Skeletal muscle satellite cell (primary cell): ENCODE measurements around the gene CP.
"Not testable (repeated sequence)": the region's sequence is repeated elsewhere in the genome, so short reads cannot be mapped to it uniquely, and the experiment has no call there.

Source experiments
- H3K27me3 ChIP-seq: 2 replicates; pipeline ENCODE4 v1.7.0; 2013; ENCODE audit warnings: low read length; ENCODE audit not compliant: control insufficient read depth, insufficient read depth
- H3K36me3 ChIP-seq: 2 replicates; pipeline ENCODE4 v1.7.0; 2013; ENCODE audit warnings: mild to moderate bottlenecking, control low read depth, low read length; ENCODE audit not compliant: insufficient read depth
- H3K4me1 ChIP-seq: 2 replicates; pipeline ENCODE4 v1.7.0; 2013; ENCODE audit warnings: low read length; ENCODE audit not compliant: control insufficient read depth, insufficient read depth
- H3K4me2 ChIP-seq: 2 replicates; pipeline ENCODE4 v1.7.0; 2013; ENCODE audit warnings: mild to moderate bottlenecking, low read length
- H3K4me3 ChIP-seq: 2 replicates; pipeline ENCODE4 v1.7.0; 2013; ENCODE audit warnings: low read length
- H3K9ac ChIP-seq: 2 replicates; pipeline ENCODE4 v1.7.0; 2013; ENCODE audit warnings: mild to moderate bottlenecking, low read depth, low read length, moderate library complexity
- H3K9me3 ChIP-seq: replicated peaks from 2 replicates; pipeline ENCODE4 v1.7.0; 2013; ENCODE audit warnings: mild to moderate bottlenecking, control low read depth, low read length

CP gene

DNA sequence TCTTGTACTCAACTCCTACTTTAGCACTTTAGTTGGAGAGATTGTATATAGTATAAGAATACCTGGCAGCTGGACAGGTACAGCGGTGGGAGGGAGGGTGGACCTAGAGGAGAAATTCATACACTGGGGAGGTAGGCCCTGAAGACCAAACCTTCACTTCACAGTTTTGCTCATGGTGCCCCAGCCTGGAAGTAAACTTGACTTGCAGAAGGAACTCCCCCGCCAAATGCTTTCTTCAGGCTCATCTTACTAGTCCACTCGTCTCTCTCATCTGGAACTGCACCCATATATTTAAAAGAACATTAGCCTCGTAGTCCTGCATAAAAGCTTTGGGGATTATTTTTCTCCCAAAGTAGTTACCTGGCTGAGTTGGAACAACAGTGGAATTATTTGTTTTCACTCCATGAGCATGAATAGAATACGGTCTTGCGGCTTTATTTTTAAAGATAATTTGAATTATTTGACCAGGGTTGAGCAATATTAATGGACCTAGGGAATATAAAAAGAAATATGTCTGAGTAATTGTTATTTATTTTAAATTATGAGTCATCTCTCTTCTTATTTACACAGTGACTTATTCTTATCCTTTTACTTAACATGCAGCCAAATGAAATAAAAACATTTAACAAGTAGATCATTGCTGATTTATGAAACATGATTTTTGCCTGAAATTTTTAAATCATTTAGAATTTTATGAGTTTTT lies 25.5 kb upstream of the CP start:
- no peaks in the 10 kb centered on the region for H3K9me3 ChIP-seq
- no peaks in the 10 kb centered on the region for H3K27me3 ChIP-seq
- H3K4me1 ChIP-seq = peaks cover 34% of the 10 kb centered on the region
- H3K4me2 ChIP-seq = peak overlapping the region; percentile 55
- H3K36me3 ChIP-seq = no peaks in the 10 kb centered on the region
- H3K9ac ChIP-seq = no peak overlapping the region
- peak overlapping the region; percentile 32 for H3K4me3 ChIP-seq

GRCh38 chr3:149245738-149246451 lies 24.3 kb upstream of the CP start:
- Histone ChIP-seq H3K4me3 (no peak overlapping the region), H3K4me2 (peak overlapping the region; percentile 36), H3K9ac (no peak overlapping the region), H3K36me3 (no peaks in the 10 kb centered on the region), H3K4me1 (peaks cover 34% of the 10 kb centered on the region), H3K9me3 (no peaks in the 10 kb centered on the region), H3K27me3 (no peaks in the 10 kb centered on the region)

DNA sequence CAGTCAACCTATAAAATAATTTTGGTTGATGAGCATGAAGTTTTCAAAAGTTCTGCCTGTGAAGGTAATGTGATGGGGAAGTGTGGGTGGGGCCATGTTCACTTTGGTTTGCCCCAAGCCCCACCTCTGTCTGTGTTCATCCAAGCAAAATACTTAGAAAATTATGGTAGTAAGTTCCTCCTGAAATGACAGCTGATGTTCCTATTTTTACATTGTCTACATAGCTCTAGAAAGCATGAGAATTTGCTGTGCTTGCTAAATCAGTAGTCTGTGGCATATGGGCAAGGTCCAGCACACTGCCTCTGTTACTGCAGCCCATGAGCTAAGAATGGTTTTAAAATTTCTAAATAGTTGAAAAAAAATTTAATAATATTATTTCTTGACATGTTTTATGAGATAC lies 21.9 kb upstream of the CP start:
- Histone ChIP-seq H3K9me3 (no peaks in the 10 kb centered on the region), H3K36me3 (no peaks in the 10 kb centered on the region), H3K4me3 (no peak overlapping the region), H3K4me2 (no peak overlapping the region), H3K4me1 (peaks cover 31% of the 10 kb centered on the region), H3K27me3 (no peaks in the 10 kb centered on the region), H3K9ac (no peak overlapping the region)

- Histone ChIP-seq H3K9me3 (no peaks in the 10 kb centered on the region), H3K36me3 (no peaks in the 10 kb centered on the region), H3K4me1 (no peaks in the 10 kb centered on the region), H3K27me3 (no peaks in the 10 kb centered on the region), H3K9ac (no peak overlapping the region), H3K4me2 (no peak overlapping the region), H3K4me3 (no peak overlapping the region)
Measured at GRCh38 chr3:149239357-149239936, 17.8 kb upstream of the CP start.

- not testable (repeated sequence) for H3K4me3 ChIP-seq, H3K27me3 ChIP-seq, H3K36me3 ChIP-seq, H3K4me1 ChIP-seq, H3K9ac ChIP-seq, H3K9me3 ChIP-seq, H3K4me2 ChIP-seq
Measured at GRCh38 chr3:149238268-149238667, 16.6 kb upstream of the CP start.

GRCh38 chr3:149235599-149236424 lies 14.2 kb upstream of the CP start:
- Histone ChIP-seq H3K27me3 (no peaks in the 10 kb centered on the region), H3K9ac (no peak overlapping the region), H3K4me2 (no peak overlapping the region), H3K9me3 (no peaks in the 10 kb centered on the region), H3K4me1 (no peaks in the 10 kb centered on the region), H3K4me3 (no peak overlapping the region), H3K36me3 (no peaks in the 10 kb centered on the region)

DNA sequence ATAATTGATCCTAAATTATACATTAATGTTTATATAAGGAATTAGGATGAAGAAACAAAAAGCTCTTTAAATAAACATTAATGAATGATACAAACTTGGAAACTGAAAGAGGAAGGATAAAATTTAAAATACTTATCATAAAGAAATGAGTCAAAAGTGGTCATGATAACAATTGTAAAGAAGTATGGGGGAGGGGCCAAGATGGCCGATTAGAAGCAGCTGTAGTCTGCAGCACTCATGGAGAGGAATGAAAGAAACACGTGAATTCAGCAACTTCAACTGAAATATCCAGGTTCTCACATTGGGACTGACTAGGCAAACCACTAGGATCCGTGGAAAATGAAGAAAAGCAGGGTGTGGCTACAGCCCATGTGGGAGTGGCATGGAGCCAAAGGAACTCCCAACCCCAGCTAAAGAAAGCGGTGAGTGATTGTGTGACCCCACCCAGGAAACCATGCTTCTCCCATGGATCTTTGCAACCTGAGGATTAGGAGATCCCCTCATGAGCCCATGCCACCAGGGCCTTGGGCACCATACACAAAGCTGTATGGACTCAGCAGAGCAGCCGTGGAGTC lies 13.1 kb upstream of the CP start:
- Histone ChIP-seq H3K4me3 (no peak overlapping the region), H3K9me3 (no peaks in the 10 kb centered on the region), H3K9ac (no peak overlapping the region), H3K36me3 (no peaks in the 10 kb centered on the region), H3K4me2 (no peak overlapping the region), H3K27me3 (no peaks in the 10 kb centered on the region), H3K4me1 (no peaks in the 10 kb centered on the region)

DNA sequence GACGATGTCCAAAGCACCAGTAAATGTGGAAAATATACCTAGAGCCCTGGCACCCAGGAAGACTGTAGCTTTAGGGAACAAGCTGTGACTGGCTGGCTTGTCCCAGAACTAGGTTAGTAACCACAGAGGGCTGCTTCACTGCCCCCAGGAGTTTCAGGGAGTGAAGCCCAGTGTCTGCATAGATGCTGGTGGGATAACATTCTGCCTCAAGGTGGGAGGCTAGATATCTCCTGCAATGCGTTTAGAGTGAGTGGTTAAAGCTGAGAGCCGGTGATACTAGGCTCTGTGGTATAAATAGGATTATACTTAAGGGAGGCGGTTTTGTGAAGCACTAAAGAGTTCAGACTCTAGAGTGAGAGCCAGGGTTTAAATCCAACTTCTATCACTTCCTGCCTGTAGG lies 11.7 kb upstream of the CP start:
- Histone ChIP-seq H3K4me1 (no peaks in the 10 kb centered on the region), H3K4me3 (no peak overlapping the region), H3K27me3 (no peaks in the 10 kb centered on the region), H3K9ac (no peak overlapping the region), H3K9me3 (no peaks in the 10 kb centered on the region), H3K36me3 (no peaks in the 10 kb centered on the region), H3K4me2 (no peak overlapping the region)

DNA sequence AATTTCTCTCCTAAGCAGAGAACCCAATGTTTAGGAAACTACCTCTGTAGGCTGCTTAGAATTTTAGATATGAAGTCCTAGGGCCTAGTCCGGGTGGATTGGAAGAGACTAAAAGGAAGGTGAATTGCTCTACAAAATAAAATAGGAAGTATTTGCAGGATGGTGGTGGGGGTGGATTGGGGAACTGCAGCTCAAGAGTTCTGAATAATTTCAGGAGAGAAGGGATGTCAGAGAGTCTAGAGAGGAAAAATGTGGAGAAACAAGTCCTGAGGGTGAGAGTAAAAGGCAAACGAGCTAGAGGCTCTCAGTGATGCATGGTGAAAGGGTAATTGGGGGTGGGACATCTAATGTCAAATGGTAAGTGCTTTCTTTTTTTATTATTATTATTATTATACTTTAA lies 10.2 kb upstream of the CP start:
- Histone ChIP-seq H3K9me3 (no peaks in the 10 kb centered on the region), H3K9ac (no peak overlapping the region), H3K4me3 (no peak overlapping the region), H3K4me1 (peaks cover 4% of the 10 kb centered on the region), H3K4me2 (no peak overlapping the region), H3K36me3 (no peaks in the 10 kb centered on the region), H3K27me3 (no peaks in the 10 kb centered on the region)

DNA sequence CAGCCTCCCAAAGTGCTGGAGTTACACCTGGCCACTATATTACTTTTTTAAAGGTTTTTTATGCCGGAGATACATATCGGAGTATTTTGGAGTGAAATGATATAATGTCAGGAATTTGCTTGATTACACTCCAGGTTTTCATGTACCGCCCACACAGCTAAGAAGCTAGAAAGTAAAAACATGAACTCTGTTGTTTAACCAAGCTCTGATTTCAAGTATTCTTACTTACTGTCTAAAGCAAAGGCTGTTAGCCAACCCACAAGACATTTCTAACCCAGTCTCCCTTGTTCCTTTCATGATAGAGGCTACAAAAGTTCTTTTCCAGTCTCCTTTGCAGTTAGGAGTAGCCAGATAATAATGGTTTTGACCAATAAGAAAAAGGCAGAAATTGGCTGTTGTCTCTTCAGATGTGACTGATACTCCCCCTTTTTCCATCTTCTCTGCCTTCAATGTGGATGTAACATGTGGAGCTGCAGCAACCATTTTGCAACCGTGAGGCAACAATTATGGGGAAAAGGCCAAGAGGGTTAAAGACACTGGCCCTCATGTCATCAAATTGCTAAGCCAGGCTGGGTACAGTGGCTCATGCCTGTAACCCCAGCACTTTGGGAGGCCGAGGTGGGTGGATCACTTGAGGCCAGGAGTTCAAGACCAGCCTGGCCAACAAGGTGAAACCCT lies 6.1 kb upstream of the CP start:
- Histone ChIP-seq H3K4me3 (no peak overlapping the region), H3K9ac (no peak overlapping the region), H3K9me3 (no peaks in the 10 kb centered on the region), H3K27me3 (no peaks in the 10 kb centered on the region), H3K36me3 (no peaks in the 10 kb centered on the region), H3K4me2 (no peak overlapping the region), H3K4me1 (peaks cover 19% of the 10 kb centered on the region)

GRCh38 chr3:149226776-149227175 lies 5.1 kb upstream of the CP start:
- Histone ChIP-seq H3K9ac (no peak overlapping the region), H3K4me1 (peaks cover 19% of the 10 kb centered on the region), H3K9me3 (no peaks in the 10 kb centered on the region), H3K4me2 (no peak overlapping the region), H3K36me3 (no peaks in the 10 kb centered on the region), H3K27me3 (no peaks in the 10 kb centered on the region), H3K4me3 (no peak overlapping the region)
